Measurements from ENCODE around the gene PLEKHM3.

Gene PLEKHM3

DNA sequence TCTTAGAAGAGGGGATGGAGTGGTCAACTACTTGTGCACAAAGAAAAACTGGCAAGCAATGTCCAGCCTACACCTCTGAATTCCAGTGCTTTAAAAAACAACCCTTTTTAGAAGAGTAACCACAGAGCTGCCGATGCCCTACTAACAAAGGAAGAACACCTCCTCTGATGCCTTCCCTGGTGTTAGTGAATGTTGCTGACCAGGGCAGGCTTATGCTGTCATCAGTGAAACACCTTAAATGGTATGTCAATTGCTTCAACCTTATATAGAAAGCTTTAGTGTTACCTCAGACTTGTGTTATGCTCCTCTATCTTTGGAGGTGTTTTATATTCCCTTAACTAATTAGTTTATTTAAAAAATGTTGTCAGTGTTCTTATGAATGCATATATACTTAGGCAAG is 175.9 kb downstream of the PLEKHM3 start:
- DNase-seq: no peak

DNA sequence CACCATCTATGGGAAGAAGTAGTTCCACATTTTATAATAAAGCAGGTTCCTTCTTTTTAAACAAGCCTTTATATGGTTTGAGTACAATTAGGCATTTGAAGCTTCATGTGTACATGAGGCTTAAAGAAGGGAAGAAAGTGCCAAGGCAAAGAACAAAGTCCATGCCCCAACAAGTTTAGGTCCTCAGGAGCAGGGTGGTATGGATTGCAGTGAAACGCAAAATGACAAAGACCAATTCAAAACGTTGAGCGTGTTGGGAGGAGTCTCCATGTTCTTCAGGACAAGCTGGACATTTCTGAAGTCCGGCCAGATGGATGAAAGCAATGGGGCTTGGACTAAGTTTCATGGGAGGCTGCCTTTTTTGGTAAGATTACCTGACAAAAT is 176.8 kb downstream of the PLEKHM3 start:
- DNase-seq: no peak

DNA sequence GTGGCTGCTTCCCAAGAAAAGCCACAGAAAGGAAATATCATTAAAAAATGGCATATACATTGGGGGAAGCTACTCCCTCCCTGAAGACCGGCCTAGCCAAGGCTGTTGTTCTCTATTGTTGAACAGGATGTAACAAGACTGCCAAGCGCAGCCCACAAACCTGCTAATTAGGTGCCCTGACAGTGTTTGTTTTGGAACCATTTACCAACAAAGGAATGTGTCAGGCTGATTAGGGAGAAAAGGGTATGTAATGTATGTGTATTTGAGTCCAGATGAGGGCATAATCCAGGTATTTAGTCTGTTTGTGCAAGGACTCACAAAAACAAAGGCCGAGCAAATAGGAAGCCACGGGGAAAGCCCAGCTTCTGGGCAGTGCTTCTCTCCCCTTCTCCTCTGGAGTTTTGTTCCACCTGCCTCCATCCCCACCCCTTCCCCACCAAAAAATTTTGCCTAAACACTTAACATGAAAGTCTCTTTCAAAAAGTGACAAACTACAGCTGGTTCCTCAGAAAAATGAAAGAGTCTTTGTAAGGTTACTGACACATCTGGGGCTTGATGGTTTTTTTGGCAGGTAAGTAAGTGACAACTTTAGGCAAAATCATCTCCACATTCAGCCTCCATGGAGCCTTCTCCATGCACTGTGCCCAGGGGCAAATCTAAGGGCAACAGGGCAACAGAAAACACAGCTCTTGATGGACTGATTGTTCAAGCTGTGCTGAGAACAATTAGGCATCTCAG is 177.4 kb downstream of the PLEKHM3 start:
- peak; percentile 49 for DNase-seq

DNA sequence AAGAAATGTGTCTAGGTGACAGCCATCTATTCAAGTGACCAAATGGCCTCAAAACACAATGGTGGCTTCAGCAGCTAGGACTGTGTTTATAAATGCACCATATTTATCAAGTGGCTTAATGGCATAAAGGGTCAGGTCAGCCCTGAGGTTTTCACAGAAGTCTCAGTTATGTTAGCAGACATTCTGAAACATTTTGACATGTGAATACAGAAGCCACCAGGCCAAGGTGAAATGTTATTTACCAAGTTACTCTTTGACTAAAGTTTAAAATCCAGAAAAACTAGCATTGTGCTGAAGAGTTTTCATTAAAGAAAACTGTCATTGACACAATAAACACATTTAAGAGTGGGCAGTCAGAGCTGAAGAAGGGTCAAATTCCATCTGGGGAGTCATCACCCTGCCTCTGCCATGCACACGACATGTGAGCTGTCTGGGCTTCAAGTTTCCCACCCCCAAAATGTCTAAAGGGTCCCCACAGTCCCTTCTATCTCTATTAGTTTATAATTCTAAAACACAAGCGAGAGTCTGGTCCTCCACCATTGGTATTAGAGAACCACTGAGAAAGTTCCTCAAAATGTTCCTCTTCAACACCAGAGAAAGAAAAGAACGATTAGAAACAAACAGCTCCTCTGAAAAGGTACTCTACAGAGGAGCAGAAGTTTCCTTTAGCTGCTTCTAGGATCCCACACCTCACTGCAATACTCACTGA is 178.1 kb downstream of the PLEKHM3 start:
- no peak for DNase-seq

DNA sequence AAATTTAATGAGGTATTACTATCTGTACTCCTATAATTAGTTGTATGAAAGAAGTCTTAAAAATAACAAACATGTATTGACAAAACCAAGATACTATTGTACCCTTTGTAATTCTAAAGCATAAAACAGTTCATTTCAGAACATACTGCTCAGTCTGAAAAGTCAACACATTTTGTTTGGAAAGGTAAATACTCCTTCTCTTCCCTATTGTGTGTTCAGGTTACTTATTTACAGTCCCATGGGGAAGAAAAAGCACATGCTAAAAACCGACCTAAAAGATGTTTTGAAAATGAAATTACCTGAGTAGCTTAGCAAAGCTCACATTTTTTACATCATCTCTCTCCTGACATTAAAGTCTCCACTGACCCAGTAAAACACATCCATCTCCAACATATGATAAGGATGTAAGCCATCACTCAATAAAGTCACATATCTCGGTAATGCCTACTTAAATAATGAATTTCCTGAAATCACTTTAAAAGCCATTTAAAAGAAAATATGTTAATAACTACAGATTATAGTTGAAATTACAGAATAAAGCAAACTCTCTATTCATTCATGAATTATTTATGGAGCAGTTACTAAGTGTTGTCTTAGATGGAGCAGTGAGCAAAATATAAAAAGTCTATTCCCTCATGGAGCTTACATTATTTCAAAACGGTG is 180.0 kb downstream of the PLEKHM3 start:
- DNase-seq: no peak

DNA sequence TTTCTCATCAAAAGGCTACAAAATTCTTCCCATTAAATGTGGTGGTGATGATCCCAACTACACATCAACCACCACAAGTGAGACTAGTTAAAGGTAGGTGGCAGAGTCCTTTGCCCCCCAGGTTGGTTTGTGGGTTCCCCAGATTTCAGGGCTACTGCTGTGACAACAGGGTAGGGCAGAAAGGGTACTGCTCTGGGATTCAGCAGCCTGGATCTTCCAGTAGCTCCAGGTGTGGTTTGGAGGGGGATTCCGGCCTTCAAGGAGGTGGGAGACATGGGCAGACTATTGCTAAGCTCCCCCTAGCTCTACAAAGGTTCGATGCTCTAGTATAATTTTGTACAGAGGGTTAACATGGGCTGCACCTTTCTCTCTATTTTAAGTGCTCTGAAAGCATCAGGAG is 180.7 kb downstream of the PLEKHM3 start:
- no peak for DNase-seq

DNA sequence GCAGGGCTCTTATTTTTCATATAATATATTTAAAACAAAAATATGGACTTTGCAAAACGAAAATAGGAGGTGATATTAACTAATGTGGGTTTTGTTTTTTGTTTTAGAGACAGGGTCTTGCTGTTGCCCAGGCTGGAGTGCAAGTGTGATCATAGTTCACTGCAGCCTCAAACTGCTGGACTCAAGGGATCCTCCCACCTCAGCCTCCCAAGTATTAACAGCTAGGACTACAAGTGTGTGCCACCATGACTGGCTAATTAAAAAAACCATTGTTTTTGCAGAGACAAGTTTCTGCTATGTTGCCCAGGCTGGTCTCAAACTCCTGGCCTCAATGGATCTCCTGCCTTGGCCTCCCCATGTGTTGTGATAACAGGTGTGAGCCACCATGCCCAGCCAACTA is 185.2 kb downstream of the PLEKHM3 start:
- DNase-seq: no peak

DNA sequence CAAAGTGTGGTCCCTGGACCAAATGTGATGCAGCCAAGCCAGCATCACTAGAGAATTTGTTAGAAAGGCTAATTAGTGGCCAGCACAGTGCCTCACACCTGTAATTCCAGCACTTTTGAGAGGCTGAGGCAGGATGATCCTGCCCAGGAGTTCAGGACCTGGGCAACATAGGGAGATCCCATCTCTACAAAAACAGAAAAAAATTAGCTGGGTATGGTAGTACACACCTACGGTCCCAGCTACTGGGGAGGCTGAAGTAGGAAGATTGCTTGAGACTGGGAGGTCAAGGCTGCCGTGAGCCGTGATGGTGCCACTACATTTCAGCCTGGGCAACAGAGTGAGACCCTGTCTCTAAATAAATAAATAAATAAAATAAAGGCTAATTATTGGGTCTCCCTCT is 185.8 kb downstream of the PLEKHM3 start:
- DNase-seq: no peak

DNA sequence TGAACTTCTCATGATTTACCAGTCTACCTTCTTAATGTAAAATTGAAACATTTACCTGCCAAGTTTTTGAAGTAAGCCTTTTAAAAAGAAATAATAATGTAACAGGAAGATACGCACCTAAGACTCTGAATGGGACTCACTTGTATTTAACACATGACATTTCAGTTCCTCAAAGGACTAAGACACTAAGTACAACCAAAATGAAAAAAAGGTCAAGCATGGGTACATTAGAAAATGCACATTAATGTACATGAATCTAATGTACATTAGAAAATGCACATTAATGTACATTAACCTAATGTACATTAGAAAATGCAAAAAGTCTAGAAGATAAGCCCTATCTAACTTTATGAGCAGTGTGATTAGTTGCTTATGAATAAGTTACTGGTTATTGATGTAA is 186.3 kb downstream of the PLEKHM3 start:
- DNase-seq: no peak

DNA sequence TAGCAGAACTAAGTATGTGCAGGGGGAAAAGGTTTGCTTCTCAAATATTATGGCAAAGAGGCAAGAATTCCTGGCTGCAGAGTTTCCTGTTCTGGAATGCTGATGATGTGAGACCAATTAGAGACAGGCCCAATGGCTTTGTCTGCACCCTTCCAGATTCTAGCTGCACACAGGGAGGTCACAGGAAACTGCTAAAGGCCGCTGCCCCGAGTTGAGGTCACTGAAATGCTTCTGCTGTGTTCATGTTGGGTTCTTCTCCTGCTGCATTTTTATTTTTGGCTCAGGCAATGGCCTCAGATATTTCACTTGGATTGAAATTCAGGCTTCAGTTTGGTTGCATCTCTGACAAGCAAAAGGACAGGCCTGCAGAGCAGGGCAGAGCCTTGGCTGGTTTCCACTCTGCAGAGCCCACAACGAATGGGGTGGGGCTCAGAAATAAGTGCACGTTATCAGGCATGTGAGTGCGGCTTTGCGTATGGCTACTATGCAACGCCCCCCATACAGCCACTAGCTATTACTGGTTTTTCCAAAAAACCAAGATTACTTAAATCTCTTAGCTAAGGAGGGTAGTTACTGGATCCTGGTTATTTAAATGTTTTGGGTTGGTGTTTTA is 188.7 kb downstream of the PLEKHM3 start:
- peak; percentile 48 for DNase-seq

DNA sequence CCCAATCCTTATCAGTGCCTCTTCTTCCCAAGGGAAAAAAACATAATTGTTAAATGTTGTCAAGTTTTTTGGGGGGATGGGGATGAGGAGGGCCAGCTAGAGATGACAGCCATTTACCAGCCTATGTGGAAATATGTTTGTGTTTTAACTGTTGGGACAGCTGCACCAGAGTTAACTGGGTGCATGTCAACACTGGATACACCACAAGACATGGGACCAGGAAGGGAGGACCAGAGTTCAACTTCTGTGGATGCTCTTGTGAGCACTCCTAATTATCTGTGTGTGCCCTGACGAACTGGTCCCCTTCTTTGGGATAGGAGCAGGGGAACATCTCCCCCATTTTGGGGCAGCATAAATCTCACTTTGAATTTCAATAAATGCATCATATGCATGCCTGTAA is 189.5 kb downstream of the PLEKHM3 start:
- no peak for DNase-seq

DNA sequence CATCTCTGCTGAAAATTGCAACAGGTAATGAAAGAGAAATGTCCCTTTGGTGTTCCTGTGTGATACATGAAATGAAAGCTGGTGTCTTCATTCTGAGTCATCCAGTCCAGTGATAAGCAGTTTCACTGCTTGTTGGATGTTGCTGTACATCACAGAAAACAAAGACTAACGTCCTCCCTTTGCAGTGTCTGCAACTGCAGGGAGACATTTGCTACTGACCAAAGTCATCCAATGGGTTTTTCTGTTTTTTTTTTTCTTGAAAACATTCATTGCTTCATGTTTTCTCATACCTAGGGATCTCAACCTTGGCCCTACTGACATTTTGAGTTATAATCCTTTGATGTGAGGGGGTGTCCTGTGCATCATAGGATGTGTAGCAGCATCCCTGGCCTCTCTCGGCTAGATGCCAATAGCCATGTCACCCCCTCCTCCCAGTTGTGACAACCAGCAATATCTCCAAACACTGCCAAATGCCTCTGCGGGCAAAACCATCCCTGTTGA is 192.0 kb downstream of the PLEKHM3 start:
- DNase-seq: no peak

DNA sequence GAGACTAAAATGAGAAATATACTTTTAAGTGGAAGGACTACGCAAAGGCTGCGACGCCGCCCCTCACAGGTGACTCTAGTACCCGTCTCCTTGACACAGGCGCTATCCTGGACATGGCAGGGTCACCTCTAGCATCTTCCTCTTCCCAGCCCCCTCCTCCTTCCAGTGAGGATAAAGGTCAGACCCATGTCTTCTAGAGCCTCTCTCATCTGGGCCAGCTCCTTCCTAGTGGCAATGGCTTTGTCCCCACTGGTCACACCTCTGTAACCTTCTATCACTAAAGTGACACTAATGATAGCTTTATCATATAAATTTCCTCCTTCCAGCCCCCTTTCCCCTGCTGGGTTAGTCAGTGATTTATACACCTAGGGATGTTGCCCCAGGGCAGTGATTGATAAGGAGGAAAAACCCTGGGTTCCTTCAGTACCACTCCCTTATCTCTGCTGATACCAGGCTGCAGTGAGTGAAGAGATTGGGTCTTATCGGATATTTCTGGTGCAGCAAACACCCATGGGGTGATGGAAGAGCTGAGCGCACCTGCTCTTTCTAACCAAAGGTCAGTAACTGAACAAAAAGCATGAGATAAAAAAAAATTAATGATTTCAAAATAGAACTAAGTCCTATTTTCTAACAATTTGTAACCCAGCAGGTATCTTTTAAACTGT is 193.6 kb downstream of the PLEKHM3 start:
- no peak for DNase-seq

DNA sequence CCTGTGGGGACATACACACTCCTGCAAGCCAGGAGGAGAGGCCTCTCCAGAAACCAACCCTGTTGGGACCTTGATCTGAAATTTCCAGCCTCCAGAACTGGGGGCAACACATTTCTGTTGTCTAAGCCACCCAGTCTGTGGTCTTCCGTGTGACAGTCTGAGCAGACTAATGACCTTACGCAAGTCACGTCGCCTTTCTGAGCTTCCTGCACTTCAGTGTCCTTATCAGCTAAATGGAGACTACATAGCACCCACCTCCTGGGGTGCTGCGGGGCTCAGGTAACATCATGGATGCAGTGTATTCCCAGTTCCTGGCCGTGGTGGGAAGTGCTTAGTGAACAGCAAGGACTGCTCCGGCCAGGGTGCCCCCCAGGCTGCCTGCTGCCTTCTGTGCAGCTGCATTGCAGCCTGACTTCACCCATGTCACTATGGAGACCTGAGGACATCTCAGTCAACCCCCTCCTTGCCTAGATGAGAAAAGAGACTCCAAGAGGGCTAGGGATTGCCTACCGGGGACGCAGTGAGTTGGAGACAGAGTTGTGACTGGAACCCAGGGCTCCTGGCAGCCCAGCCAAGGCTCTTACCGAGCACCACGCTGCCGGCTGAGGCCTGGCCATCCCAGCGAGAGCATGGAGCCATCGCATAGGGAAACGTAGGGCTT is 194.4 kb downstream of the PLEKHM3 start:
- DNase-seq: no peak

DNA sequence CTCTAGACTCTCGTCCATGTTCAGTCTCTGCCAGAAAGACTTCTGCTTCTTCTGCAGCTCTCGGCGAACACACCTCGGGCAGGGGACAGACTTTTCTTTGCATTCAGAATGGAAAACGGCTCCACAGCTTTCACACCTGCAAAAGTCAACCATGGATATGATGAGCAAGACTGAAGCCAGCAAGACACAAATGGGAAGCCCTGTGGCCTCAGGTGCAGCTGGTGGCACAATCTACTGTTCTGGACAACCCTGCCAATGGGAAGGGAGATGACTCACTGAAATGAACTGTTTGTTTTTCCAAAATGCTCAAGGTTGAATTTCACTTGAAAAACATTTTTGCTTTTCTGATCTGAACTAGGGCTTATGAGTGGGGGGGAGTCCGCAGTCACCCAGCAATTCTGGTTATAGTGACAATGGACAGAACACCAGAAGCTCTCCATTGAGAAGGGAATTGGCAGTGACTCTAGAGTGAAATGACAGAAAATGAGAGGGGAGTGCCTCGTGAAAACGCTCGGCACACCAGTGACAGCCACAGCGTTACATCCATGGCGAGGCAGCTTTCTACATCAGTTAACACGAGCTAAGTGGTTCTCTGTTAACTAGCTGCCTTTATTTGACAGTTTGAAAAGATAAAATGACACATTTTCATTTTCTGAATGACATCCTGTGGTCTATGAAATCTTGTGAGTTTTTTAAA is 196.8 kb downstream of the PLEKHM3 start:
- no peak for DNase-seq

DNA sequence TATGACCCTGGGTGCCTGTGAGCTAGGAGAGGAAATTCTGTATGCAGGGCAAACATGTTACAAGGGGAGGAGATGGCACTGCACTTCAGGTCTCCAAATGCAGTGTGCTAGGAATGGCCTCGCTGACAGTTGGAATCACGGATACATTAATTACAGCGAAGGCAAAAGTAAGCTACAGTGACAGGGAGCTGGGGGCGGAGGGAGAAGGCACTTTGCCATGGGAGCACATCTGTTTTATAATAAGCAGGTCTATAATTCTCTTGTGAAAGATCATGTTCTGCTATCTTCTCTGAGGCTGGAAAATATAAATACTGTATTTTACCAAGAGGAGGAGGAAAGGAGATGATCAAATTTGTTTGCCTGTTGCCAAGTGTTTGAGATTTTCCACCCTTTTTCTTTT is 199.3 kb downstream of the PLEKHM3 start:
- DNase-seq: peak; percentile 73

DNA sequence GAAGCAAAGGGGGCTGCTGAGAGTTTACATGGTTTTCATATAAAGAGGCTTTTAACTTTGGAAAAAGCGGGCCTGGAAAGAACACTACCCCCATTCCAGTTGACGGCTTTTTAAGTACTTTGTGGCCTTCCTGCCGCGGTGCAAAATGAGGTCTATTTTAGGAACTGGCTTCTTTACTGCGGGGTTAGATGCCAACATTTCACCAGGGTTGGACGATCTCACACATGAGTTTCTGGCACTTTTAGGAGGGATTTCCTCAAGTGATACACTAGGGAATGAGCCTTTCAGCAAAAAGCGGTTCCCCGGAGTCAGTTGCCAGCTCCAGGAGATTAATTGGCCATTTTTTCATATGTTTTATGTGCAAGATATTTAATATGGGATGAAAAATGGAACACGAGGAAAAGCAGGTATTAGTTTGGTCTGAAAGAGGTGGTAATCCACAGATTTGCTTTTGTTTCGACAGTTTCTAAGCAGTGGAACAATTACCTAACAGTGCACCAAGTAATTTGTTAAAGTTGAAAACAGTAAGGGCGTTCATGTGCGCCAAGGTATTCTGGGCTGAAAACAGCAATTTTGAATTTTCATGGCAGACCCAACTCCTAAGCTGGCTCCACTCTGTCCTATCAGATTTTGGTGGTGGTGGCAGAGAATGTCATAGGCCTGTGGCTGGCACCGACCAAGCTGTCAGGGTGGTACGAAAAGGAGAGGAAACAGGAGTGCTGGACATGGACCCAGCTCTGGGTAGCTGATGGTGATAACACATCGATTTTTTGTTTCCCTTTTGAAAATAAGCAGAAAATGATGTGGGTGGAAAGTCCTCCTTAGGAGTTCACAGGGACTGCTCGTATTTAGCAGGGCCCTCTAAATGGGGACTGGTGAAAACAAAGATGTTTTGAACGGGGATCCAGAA is 200.0 kb downstream of the PLEKHM3 start:
- peak; percentile 72 for DNase-seq

DNA sequence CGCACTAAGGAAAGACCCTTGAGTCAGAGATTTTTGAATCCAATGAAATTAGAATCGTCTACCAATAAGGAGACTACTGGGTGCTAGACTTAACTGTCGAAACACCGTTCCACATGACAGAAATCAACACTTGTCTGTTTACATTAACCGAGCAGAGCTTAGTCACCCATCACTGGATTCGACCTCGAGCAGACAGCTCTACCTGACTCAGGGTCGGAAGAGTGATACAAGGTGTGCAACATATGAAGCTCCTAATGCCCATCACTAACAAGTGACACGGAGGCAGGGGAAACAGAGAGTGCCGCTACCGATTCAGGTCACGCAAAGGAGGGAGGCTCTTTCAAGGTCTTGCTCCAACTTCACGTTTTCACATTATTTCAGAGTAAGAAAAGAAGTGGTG is 201.5 kb downstream of the PLEKHM3 start:
- no peak for DNase-seq

DNA sequence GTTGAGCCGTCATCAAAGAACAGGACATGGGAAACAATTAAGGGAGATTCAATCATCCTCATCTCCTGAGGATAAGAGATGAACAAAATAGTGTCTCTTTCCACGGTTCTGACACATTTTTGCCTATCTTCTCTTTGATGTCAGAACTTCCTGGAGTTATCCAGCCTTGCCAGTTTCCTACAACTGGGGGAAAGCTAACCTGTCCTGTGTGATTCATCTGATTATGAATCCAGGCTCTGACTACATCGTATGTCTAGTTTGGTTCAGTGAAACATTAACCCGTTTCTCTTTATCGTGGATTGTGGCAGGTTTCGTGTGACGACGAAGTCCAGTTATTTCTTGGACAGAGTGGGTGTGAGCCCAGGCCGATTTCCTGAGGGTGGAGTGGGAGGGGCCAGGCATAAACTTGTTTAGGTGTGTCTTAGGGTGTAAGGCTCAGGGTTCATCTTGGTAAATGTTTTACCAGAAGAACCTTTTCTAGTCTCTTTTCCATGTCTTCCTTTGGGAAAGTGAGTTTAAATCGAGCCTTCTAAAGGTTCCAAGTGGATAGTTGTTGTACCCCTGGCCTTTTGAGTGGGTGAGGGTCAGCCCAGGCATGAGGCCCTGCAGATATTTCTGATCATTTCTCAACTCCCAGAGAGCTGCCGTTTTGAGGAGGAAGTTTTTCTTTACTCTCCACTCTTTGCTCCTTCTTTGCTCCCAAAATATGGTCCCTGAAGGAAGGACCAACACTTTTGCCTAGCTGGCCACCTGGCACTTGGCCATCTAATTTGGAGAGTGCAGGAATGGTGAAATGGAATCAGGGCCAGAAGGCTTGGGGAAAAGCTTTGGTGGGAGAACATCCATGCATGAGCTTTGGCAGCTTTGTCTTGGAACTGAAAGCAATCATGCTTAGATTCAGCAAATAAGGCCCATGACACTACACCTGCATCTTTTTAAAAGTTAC is 205.2 kb downstream of the PLEKHM3 start:
- DNase-seq: no peak
